Naive B cell (primary cell): ENCODE measurements around the gene ZFP91. TPM values are rescaled to one million over a fixed set of nuclear protein-coding genes. Genes with fewer than 3 reads are reported as not detected.

ENCODE experiments used
- ATAC-seq, 2 donors: fragments of 150-1000 bp; cut with Tn5 transposase; 2 replicates each; pipeline ENCODE4 v1.10.0; 2021; ENCODE audit warnings: low read depth in 2 of 2, mild to moderate bottlenecking in 2 of 2, moderate library complexity in 2 of 2
- DNase-seq: peaks from one replicate; pipeline ENCODE4 v3.0.0; 2022
- H3K27ac Mint-ChIP-seq, 6 donors: one replicate each; pipeline ENCODE4 v1.8.0; 2020 to 2022; ENCODE audit warnings: mild to moderate bottlenecking in 6 of 6, mixed read lengths in 6 of 6, moderate library complexity in 5 of 6, inconsistent platforms in 2 of 6
- H3K27me3 Mint-ChIP-seq, 3 donors: one replicate each; pipeline ENCODE4 v1.8.0; 2021 to 2022; ENCODE audit warnings: mixed read lengths in 3 of 3, mild to moderate bottlenecking in 1 of 3
- H3K36me3 Mint-ChIP-seq, 2 donors: one replicate each; pipeline ENCODE4 v1.8.0; 2020 to 2022; ENCODE audit warnings: mixed read lengths in 2 of 2, inconsistent platforms in 1 of 2, mild to moderate bottlenecking in 1 of 2
- H3K4me1 Mint-ChIP-seq, 3 donors: one replicate each; pipeline ENCODE4 v1.8.0; 2020 to 2022; ENCODE audit warnings: mixed read lengths in 3 of 3, inconsistent platforms in 1 of 3, mild to moderate bottlenecking in 1 of 3, moderate library complexity in 1 of 3
- H3K4me3 Mint-ChIP-seq, 8 donors: one replicate each; pipeline ENCODE4 v1.8.0; 2020 to 2022; ENCODE audit warnings: mild to moderate bottlenecking in 8 of 8, mixed read lengths in 8 of 8, moderate library complexity in 8 of 8, inconsistent platforms in 2 of 8
- H3K9me3 Mint-ChIP-seq, 7 donors: one replicate each; pipeline ENCODE4 v1.8.0; 2020 to 2022; ENCODE audit warnings: mixed read lengths in 7 of 7, mild to moderate bottlenecking in 5 of 7, inconsistent platforms in 2 of 7, moderate library complexity in 1 of 7
- polyA plus RNA-seq, 6 donors: library from polyadenylated mRNA; unstranded; fragments of 300-500 nt; fragmentation: Illumina TruSeq; gene quantifications; one replicate each; pipeline ENCODE4 v1.2.3, GENCODE V29; 2021; ENCODE audit warnings: low read depth in 6 of 6

The ZFP91 gene
- polyA plus RNA-seq, 6 donors from 2014 or later: 5.4 to 12.4 (median 8.1) TPM

- peak overlapping the region in 2 of 6 donors; percentile 16 to 69 for H3K27ac Mint-ChIP-seq
- H3K4me3 Mint-ChIP-seq: no peak overlapping the region
- H3K27me3 Mint-ChIP-seq: no peaks in the 10 kb centered on the region
- no peak for DNase-seq
- H3K36me3 Mint-ChIP-seq: peaks cover 9 to 17% of the 10 kb centered on the region in 2 donors
- peaks cover 55 to 61% (median 55%) of the 10 kb centered on the region in 3 donors for H3K4me1 Mint-ChIP-seq
- no peak for ATAC-seq
- H3K9me3 Mint-ChIP-seq: no peaks in the 10 kb centered on the region
These were observed 17.8 kb downstream of the ZFP91 start for GRCh38 chr11:58596621-58597020.

- ATAC-seq: no peak
- Mint-ChIP-seq H3K4me1 (peaks cover 56 to 63% (median 58%) of the 10 kb centered on the region in 3 donors), H3K9me3 (no peaks in the 10 kb centered on the region), H3K27ac (peak overlapping the region in 1 of 6 donors; percentile 67), H3K27me3 (no peaks in the 10 kb centered on the region), H3K36me3 (peaks cover 12 to 14% of the 10 kb centered on the region in 2 donors), H3K4me3 (no peak overlapping the region)
- no peak for DNase-seq
These were observed 18.8 kb downstream of the ZFP91 start for GRCh38 chr11:58597486-58598144.

- peaks cover 68 to 83% (median 68%) of the 10 kb centered on the region in 3 donors for H3K4me1 Mint-ChIP-seq
- peak overlapping the region in 3 of 6 donors; percentile 1 to 73 (median 32) for H3K27ac Mint-ChIP-seq
- DNase-seq (no peak), ATAC-seq (no peak)
- H3K9me3 Mint-ChIP-seq: peaks cover 0 to 1% (median 0%) of the 10 kb centered on the region in 7 donors
- H3K36me3 Mint-ChIP-seq: peaks cover 11 to 23% of the 10 kb centered on the region in 2 donors
- no peaks in the 10 kb centered on the region for H3K27me3 Mint-ChIP-seq
- no peak overlapping the region for H3K4me3 Mint-ChIP-seq
These were observed 21.6 kb downstream of the ZFP91 start for GRCh38 chr11:58600510-58600909.

GRCh38 chr11:58606930-58607714 is 28.3 kb downstream of the ZFP91 start:
- Mint-ChIP-seq H3K9me3 (peaks cover 0 to 2% (median 0%) of the 10 kb centered on the region in 7 donors), H3K4me3 (no peak overlapping the region), H3K27me3 (no peaks in the 10 kb centered on the region), H3K4me1 (peaks cover 43 to 73% (median 49%) of the 10 kb centered on the region in 3 donors), H3K36me3 (peaks cover 27 to 35% of the 10 kb centered on the region in 2 donors), H3K27ac (peak overlapping the region in 3 of 6 donors; percentile 65 to 89 (median 83))
- ATAC-seq: no peak
- no peak for DNase-seq

GRCh38 chr11:58608331-58608730 is 29.5 kb downstream of the ZFP91 start:
- no peaks in the 10 kb centered on the region for H3K27me3 Mint-ChIP-seq
- peaks cover 0 to 2% (median 0%) of the 10 kb centered on the region in 7 donors for H3K9me3 Mint-ChIP-seq
- no peak for ATAC-seq
- no peak overlapping the region for H3K4me3 Mint-ChIP-seq
- peaks cover 36 to 61% (median 40%) of the 10 kb centered on the region in 3 donors for H3K4me1 Mint-ChIP-seq
- no peak for DNase-seq
- H3K27ac Mint-ChIP-seq: peak overlapping the region in 1 of 6 donors; percentile 19
- H3K36me3 Mint-ChIP-seq: peaks cover 19 to 32% of the 10 kb centered on the region in 2 donors

GRCh38 chr11:58609723-58610122 is 30.9 kb downstream of the ZFP91 start:
- DNase-seq: peak; percentile 9
- H3K9me3 Mint-ChIP-seq: peaks cover 0 to 2% (median 0%) of the 10 kb centered on the region in 7 donors
- H3K4me1 Mint-ChIP-seq: peaks cover 26 to 56% (median 34%) of the 10 kb centered on the region in 3 donors
- peak; percentile 41 to 60 for ATAC-seq
- H3K4me3 Mint-ChIP-seq: peak overlapping the region in 1 of 8 donors; percentile 15
- H3K36me3 Mint-ChIP-seq: peaks cover 30 to 35% of the 10 kb centered on the region in 2 donors
- H3K27ac Mint-ChIP-seq: peak overlapping the region in 1 of 6 donors; percentile 34
- H3K27me3 Mint-ChIP-seq: no peaks in the 10 kb centered on the region

GRCh38 chr11:58613228-58613627 is 34.4 kb downstream of the ZFP91 start:
- Mint-ChIP-seq H3K4me1 (peaks cover 10 to 35% (median 13%) of the 10 kb centered on the region in 3 donors), H3K36me3 (peaks cover 43 to 54% of the 10 kb centered on the region in 2 donors), H3K9me3 (no peaks in the 10 kb centered on the region), H3K4me3 (no peak overlapping the region), H3K27me3 (no peaks in the 10 kb centered on the region), H3K27ac (peak overlapping the region in 1 of 6 donors; percentile 51)
- ATAC-seq (no peak), DNase-seq (no peak)

- no peak for DNase-seq
- Mint-ChIP-seq H3K36me3 (peaks cover 57% of the 10 kb centered on the region in 2 donors), H3K4me3 (no peak overlapping the region), H3K9me3 (no peaks in the 10 kb centered on the region), H3K27me3 (no peaks in the 10 kb centered on the region), H3K27ac (peak overlapping the region in 2 of 6 donors; percentile 22 to 89), H3K4me1 (peaks cover 0 to 18% (median 10%) of the 10 kb centered on the region in 3 donors)
- ATAC-seq: no peak
These were observed 36.7 kb downstream of the ZFP91 start for GRCh38 chr11:58615559-58615958.

GRCh38 chr11:58616594-58616993 is 37.7 kb downstream of the ZFP91 start:
- Mint-ChIP-seq H3K4me3 (no peak overlapping the region), H3K4me1 (peaks cover 0 to 13% (median 10%) of the 10 kb centered on the region in 3 donors), H3K27ac (peak overlapping the region in 1 of 6 donors; percentile 15), H3K9me3 (no peaks in the 10 kb centered on the region), H3K36me3 (peaks cover 50 to 51% of the 10 kb centered on the region in 2 donors), H3K27me3 (no peaks in the 10 kb centered on the region)
- ATAC-seq (no peak), DNase-seq (no peak)

- H3K27me3 Mint-ChIP-seq: no peaks in the 10 kb centered on the region
- DNase-seq (no peak), ATAC-seq (peak; percentile 38 to 53)
- peaks cover 49 to 60% of the 10 kb centered on the region in 2 donors for H3K36me3 Mint-ChIP-seq
- peaks cover 0 to 12% (median 10%) of the 10 kb centered on the region in 3 donors for H3K4me1 Mint-ChIP-seq
- H3K4me3 Mint-ChIP-seq: no peak overlapping the region
- peak overlapping the region; percentile 42 to 88 (median 81) for H3K27ac Mint-ChIP-seq
- no peaks in the 10 kb centered on the region for H3K9me3 Mint-ChIP-seq
These were observed 39.2 kb downstream of the ZFP91 start for GRCh38 chr11:58617976-58618557.

- H3K27me3 Mint-ChIP-seq: no peaks in the 10 kb centered on the region
- H3K27ac Mint-ChIP-seq: peak overlapping the region in 2 of 6 donors; percentile 17 to 76
- DNase-seq (no peak), ATAC-seq (no peak)
- peaks cover 27 to 59% of the 10 kb centered on the region in 2 donors for H3K36me3 Mint-ChIP-seq
- H3K9me3 Mint-ChIP-seq: no peaks in the 10 kb centered on the region
- peaks cover 5 to 16% (median 15%) of the 10 kb centered on the region in 3 donors for H3K4me1 Mint-ChIP-seq
- no peak overlapping the region for H3K4me3 Mint-ChIP-seq
These were observed 42.9 kb downstream of the ZFP91 start for GRCh38 chr11:58621586-58622262.

- no peak within 1 kb of the TSS for H3K4me3 Mint-ChIP-seq
- H3K27ac Mint-ChIP-seq: peak within 1 kb of the TSS in 2 of 6 donors; percentile 53 to 76
These were observed 43.5 kb downstream of the ZFP91 start, which contains the start of gene CNTF for GRCh38 chr11:58622344-58622743. Gene CNTF (plus strand): TSS chr11:58622665. CDS start chr11:58622753, 88 bp downstream.

More at GRCh38 chr11:58622344-58622743, 43.5 kb downstream of the ZFP91 start, which contains the start of gene CNTF:
- Mint-ChIP-seq H3K36me3 (peaks cover 21 to 52% of the 10 kb centered on the region in 2 donors), H3K9me3 (no peaks in the 10 kb centered on the region), H3K4me1 (peaks cover 11 to 21% (median 17%) of the 10 kb centered on the region in 3 donors), H3K27me3 (no peaks in the 10 kb centered on the region)
- ATAC-seq: no peak
- no peak for DNase-seq
